NCI-H2196 treated with DMSO at 0.1 percent for 48 hours (cell line): Measurements from ENCODE around the gene MVB12B.

Experiments
- DNase-seq: peaks from one replicate; lab custom pipeline; 2025; ENCODE audit not compliant: unreplicated experiment; lab: John Stamatoyannopoulos, UW

Gene MVB12B

GRCh38 chr9:126500600-126501382, 174.2 kb downstream of the MVB12B start:
- peak; percentile 50 for DNase-seq

GRCh38 chr9:126501383-126502331, 175.0 kb downstream of the MVB12B start:
- no peak for DNase-seq

GRCh38 chr9:126502417-126503332, 176.0 kb downstream of the MVB12B start:
- no peak for DNase-seq

- DNase-seq: no peak
Observed at GRCh38 chr9:126503333-126504085, 176.9 kb downstream of the MVB12B start.

- DNase-seq: no peak
Observed at GRCh38 chr9:126504086-126504976, 177.7 kb downstream of the MVB12B start.

GRCh38 chr9:126504977-126505455, 178.4 kb downstream of the MVB12B start:
- no peak for DNase-seq

- no peak for DNase-seq
Observed at GRCh38 chr9:126505697-126506346, 179.2 kb downstream of the MVB12B start.

GRCh38 chr9:126506361-126507317, 180.0 kb downstream of the MVB12B start:
- no peak for DNase-seq

- no peak for DNase-seq
Observed at GRCh38 chr9:126507318-126508109, 180.9 kb downstream of the MVB12B start.

- no peak for DNase-seq
Observed at GRCh38 chr9:126508171-126508591, 181.6 kb downstream of the MVB12B start.

GRCh38 chr9:126508928-126509327, 182.3 kb downstream of the MVB12B start:
- no peak for DNase-seq

- no peak for DNase-seq
Observed at GRCh38 chr9:126509718-126510117, 183.1 kb downstream of the MVB12B start.

- no peak for DNase-seq
Observed at GRCh38 chr9:126510564-126510963, 183.9 kb downstream of the MVB12B start.

- no peak for DNase-seq
Observed at GRCh38 chr9:126511411-126511810, 184.8 kb downstream of the MVB12B start.

GRCh38 chr9:126513159-126514036, 186.8 kb downstream of the MVB12B start:
- no peak for DNase-seq
